HCT116 (cell line): ENCODE measurements around the gene EXOSC6. TPM values are rescaled to one million over a fixed set of nuclear protein-coding genes. Genes with fewer than 3 reads are reported as not detected.

Experiments used
- ATAC-seq: fragments of 200-7000 bp; cut with Tn5 transposase; 2 replicates; pipeline ENCODE4 v1.9.1; 2020; ENCODE audit warnings: mild to moderate bottlenecking, moderate library complexity
- Bru-seq: library from RNA; stranded (reverse); fragments of 400-500 nt; gene quantifications from one replicate; lab custom pipeline; 2021; lab: Mats Ljungman, UMichigan
- BruChase-seq, 2 experiments: library from RNA; stranded (reverse); fragments of 400-500 nt; gene quantifications; one replicate each; lab custom pipeline; 2021; lab: Mats Ljungman, UMichigan
- BruUV-seq: library from RNA; stranded (reverse); fragments of 400-500 nt; replicated peaks from 2 replicates; lab custom pipeline; 2021; lab: Mats Ljungman, UMichigan
- CTCF ChIA-PET: fragments of 300-600 bp; sonication (Branson Sonifier 250); formaldehyde crosslinking; loops from one replicate; lab custom pipeline; 2021; ENCODE audit warnings: antibody characterized with exemption; lab: Charles Lee
- POLR2A ChIA-PET: fragments of 300-600, 350-600 bp; sonication (Branson Sonifier 250); formaldehyde crosslinking; loops from one replicate; lab custom pipeline; 2021; ENCODE audit warnings: antibody characterized with exemption; lab: Charles Lee
- RAD21 ChIA-PET, 2 experiments: fragments of 300-600 bp; sonication (Branson Sonifier 250); formaldehyde crosslinking; loops; one replicate each; lab custom pipeline; 2023; ENCODE audit warnings: low total read pairs in 2 of 2; ENCODE audit not compliant: uncharacterized antibody in 2 of 2, unreplicated experiment in 2 of 2, low non-redundant PET in 1 of 2; lab: Charles Lee
- DNase-seq: peaks from one replicate; pipeline ENCODE4 v3.0.0-alpha.2; 2010; ENCODE audit warnings: low read depth, low spot score
- H2AFZ ChIP-seq: fragments of 200-600 bp; shearing (Covaris generic), sonication (generic); 2 replicates; pipeline ENCODE4 v1.6.1; 2017; ENCODE audit warnings: low read depth, mixed run types, mixed read lengths, antibody characterized with exemption, low read length; ENCODE audit not compliant: poor library complexity, severe bottlenecking
- H3K27ac ChIP-seq: 2 replicates; pipeline ENCODE4 v1.5.1; 2012; ENCODE audit warnings: low read depth, low read length
- H3K27me3 ChIP-seq: fragments of 200-600 bp; sonication (generic); 2 replicates; pipeline ENCODE4 v1.6.1; 2016; ENCODE audit warnings: mixed run types, low read length, mixed read lengths; ENCODE audit not compliant: insufficient read depth
- H3K36me3 ChIP-seq, 2 experiments: fragments of 200-500 bp in 1 of 2; fragments of 200-600 bp in 1 of 2; sonication (Bioruptor generic) in 1 of 2; sonication (generic) in 1 of 2; 2 replicates each; pipeline versions ENCODE4 v1.5.1 to v1.6.1; 2014 to 2016; ENCODE audit warnings: low read length in 2 of 2, inconsistent platforms in 1 of 2, mixed read lengths in 1 of 2, mixed run types in 1 of 2; ENCODE audit not compliant: insufficient read depth in 2 of 2, control insufficient read depth in 1 of 2
- H3K4me1 ChIP-seq, 2 experiments: fragments of 200-600 bp in 1 of 2; sonication (generic) in 1 of 2; 2 replicates each; pipeline versions ENCODE4 v1.5.1 to v1.6.1; 2012 to 2017; ENCODE audit warnings: low read length in 2 of 2, inconsistent platforms in 1 of 2, mild to moderate bottlenecking in 1 of 2, mixed read lengths in 1 of 2, mixed run types in 1 of 2, moderate library complexity in 1 of 2; ENCODE audit not compliant: insufficient read depth in 2 of 2, control insufficient read depth in 1 of 2
- H3K4me2 ChIP-seq: fragments of 200-600 bp; sonication (generic); 2 replicates; pipeline ENCODE4 v1.6.1; 2017; ENCODE audit warnings: mixed run types, low read length, mixed read lengths
- H3K4me3 ChIP-seq, 2 experiments: fragments of 200-600 bp in 1 of 2; sonication (generic) in 1 of 2; replicated peaks in 1 of 2; 2 replicates each; pipeline ENCODE4 v1.5.1; 2011 to 2016; ENCODE audit warnings: low read length in 2 of 2, control low read depth in 1 of 2, low read depth in 1 of 2, mild to moderate bottlenecking in 1 of 2, mixed read lengths in 1 of 2, mixed run types in 1 of 2
- H3K79me2 ChIP-seq: fragments of 200-600 bp; sonication (generic); 2 replicates; pipeline ENCODE4 v1.6.1; 2017; ENCODE audit warnings: mild to moderate bottlenecking, mixed run types, low read length, moderate library complexity, mixed read lengths; ENCODE audit not compliant: insufficient read depth
- H3K9ac ChIP-seq: fragments of 200-600 bp; sonication (generic); 2 replicates; pipeline ENCODE4 v1.6.1; 2016; ENCODE audit warnings: low read length, mixed read lengths
- H3K9me2 ChIP-seq: fragments of 200-600 bp; sonication (generic), shearing (Covaris generic); 2 replicates; pipeline ENCODE4 v1.6.1; 2017; ENCODE audit warnings: mixed run types, mild to moderate bottlenecking, moderate library complexity; ENCODE audit not compliant: insufficient read depth
- H3K9me3 ChIP-seq, 2 experiments: fragments of 200-500 bp in 1 of 2; fragments of 200-600 bp in 1 of 2; sonication (Bioruptor generic) in 1 of 2; sonication (generic) in 1 of 2; 2 replicates each; pipeline ENCODE4 v1.6.1; 2014 to 2017; ENCODE audit warnings: low read length in 2 of 2, mixed read lengths in 2 of 2, inconsistent platforms in 1 of 2, low read depth in 1 of 2, mild to moderate bottlenecking in 1 of 2, mixed run types in 1 of 2, moderate library complexity in 1 of 2; ENCODE audit not compliant: control insufficient read depth in 1 of 2, insufficient read depth in 1 of 2
- H4K20me1 ChIP-seq: fragments of 200-600 bp; sonication (generic), shearing (Covaris generic); 2 replicates; pipeline ENCODE4 v1.6.1; 2017; ENCODE audit warnings: mixed run types, mild to moderate bottlenecking, moderate library complexity; ENCODE audit not compliant: insufficient read depth
- CEBPB ChIP-seq: IDR thresholded peaks from 2 replicates; pipeline ENCODE4 v1.6.1; 2012; ENCODE audit warnings: low read depth
- ELF1 ChIP-seq: IDR thresholded peaks from 2 replicates; pipeline ENCODE4 v1.6.1; 2012; ENCODE audit warnings: low read depth, borderline replicate concordance
- EZH2phosphoT487 ChIP-seq: fragments of 200-600 bp; IDR thresholded peaks from 2 replicates; pipeline ENCODE4 v1.6.1; 2018; ENCODE audit warnings: antibody characterized with exemption, borderline replicate concordance
- FOSL1 ChIP-seq: IDR thresholded peaks from 2 replicates; pipeline ENCODE4 v1.6.1; 2012; ENCODE audit warnings: low read depth
- JUND ChIP-seq: IDR thresholded peaks from 2 replicates; pipeline ENCODE4 v1.6.1; 2012
- RAD21 ChIP-seq: IDR thresholded peaks from 2 replicates; pipeline ENCODE4 v1.6.1; 2012; ENCODE audit warnings: low read depth, mild to moderate bottlenecking
- SIN3A ChIP-seq: IDR thresholded peaks from 2 replicates; pipeline ENCODE4 v1.6.1; 2012; ENCODE audit warnings: low read depth
- SRF ChIP-seq: IDR thresholded peaks from 2 replicates; pipeline ENCODE4 v1.6.1; 2012; ENCODE audit warnings: low read depth
- TCF7L2 ChIP-seq: IDR thresholded peaks from 2 replicates; pipeline ENCODE4 v1.7.0; 2011; ENCODE audit warnings: borderline replicate concordance, inconsistent platforms; ENCODE audit not compliant: insufficient read depth, insufficient read length; ENCODE audit errors: extremely low read depth
- YY1 ChIP-seq: IDR thresholded peaks from 2 replicates; pipeline ENCODE4 v1.6.1; 2011; ENCODE audit warnings: low read length, low read depth, moderate library complexity, mild to moderate bottlenecking; ENCODE audit not compliant: insufficient replicate concordance; ENCODE audit errors: extremely low read depth
- ZFX ChIP-seq: fragments of 450-650 bp; IDR thresholded peaks from 2 replicates; pipeline ENCODE4 v1.6.1; 2017
- ZNF274 ChIP-seq: fragments of 200-500 bp; sonication (Bioruptor generic); IDR thresholded peaks from 2 replicates; pipeline ENCODE4 v1.6.1; 2014; ENCODE audit warnings: mild to moderate bottlenecking, low read depth, low read length, inconsistent platforms
- intact Hi-C: fragments of 100-400 bp; cut with micrococcal nuclease; formaldehyde crosslinking; loops from 2 replicates; pipeline ENCODE4 v1.10.0; 2022
- long read RNA-seq: library from polyadenylated mRNA; unstranded; transcript quantifications from one replicate; pipeline ENCODE4 v2.0.0, GENCODE V29; 2021; ENCODE audit not compliant: unreplicated experiment
- polyA plus RNA-seq: library from polyadenylated mRNA; unstranded; fragments of >200 nt; gene quantifications from 2 replicates; pipeline ENCODE4 v1.2.1, GENCODE V29; 2012; ENCODE audit warnings: missing spikeins
- total RNA-seq: library from RNA; stranded (reverse); gene quantifications from one replicate; pipeline ENCODE4 v1.2.1, GENCODE V29; 2021; ENCODE audit not compliant: unreplicated experiment
- TF ChIP-seq, protein P1 (sequence below): IDR thresholded peaks from 2 replicates; pipeline ENCODE4 v1.6.1; 2012
- TF ChIP-seq, protein P2 (sequence below), 3 experiments: fragments of 200-600 bp in 1 of 3; sonication (generic) in 1 of 3; IDR thresholded peaks in 2 of 3; conservative IDR thresholded peaks in 1 of 3; 2 replicates each; pipeline ENCODE4 v1.5.1; 2012 to 2017; ENCODE audit warnings: low read depth in 2 of 3, low read length in 2 of 3, antibody characterized with exemption in 1 of 3, borderline replicate concordance in 1 of 3, control low read depth in 1 of 3, mild to moderate bottlenecking in 1 of 3, mixed read lengths in 1 of 3, mixed run types in 1 of 3, moderate library complexity in 1 of 3; ENCODE audit not compliant: insufficient read depth in 1 of 3
- TF ChIP-seq, protein P3 (sequence below): IDR thresholded peaks from 2 replicates; pipeline ENCODE4 v1.6.1; 2011; ENCODE audit warnings: mild to moderate bottlenecking, low read length, moderate library complexity; ENCODE audit not compliant: insufficient replicate concordance; ENCODE audit errors: extremely low read depth
- TF ChIP-seq, protein P4 (sequence below): IDR thresholded peaks from 2 replicates; pipeline ENCODE4 v1.6.1; 2012; ENCODE audit warnings: low read depth

The EXOSC6 gene
- total RNA-seq (22.9 TPM), Bru-seq, nascent RNA (percentile 89 among the genes with signal in this experiment), BruChase-seq, experiment 1, labeled RNA remaining after a 6-hour chase (percentile 98 among the genes with signal in this experiment), BruChase-seq, experiment 2, labeled RNA remaining after a 2-hour chase (percentile 97 among the genes with signal in this experiment)
- polyA plus RNA-seq = 5.0 and 6.7 TPM in 2 replicates
- long read RNA-seq, full-length matches to known transcripts = 120 of 120 reads
- long read RNA-seq, partial matches to known transcripts = 0 of 120 reads
- long read RNA-seq, other reads (novel, unspliced or antisense) = 0 of 120 reads

DNA sequence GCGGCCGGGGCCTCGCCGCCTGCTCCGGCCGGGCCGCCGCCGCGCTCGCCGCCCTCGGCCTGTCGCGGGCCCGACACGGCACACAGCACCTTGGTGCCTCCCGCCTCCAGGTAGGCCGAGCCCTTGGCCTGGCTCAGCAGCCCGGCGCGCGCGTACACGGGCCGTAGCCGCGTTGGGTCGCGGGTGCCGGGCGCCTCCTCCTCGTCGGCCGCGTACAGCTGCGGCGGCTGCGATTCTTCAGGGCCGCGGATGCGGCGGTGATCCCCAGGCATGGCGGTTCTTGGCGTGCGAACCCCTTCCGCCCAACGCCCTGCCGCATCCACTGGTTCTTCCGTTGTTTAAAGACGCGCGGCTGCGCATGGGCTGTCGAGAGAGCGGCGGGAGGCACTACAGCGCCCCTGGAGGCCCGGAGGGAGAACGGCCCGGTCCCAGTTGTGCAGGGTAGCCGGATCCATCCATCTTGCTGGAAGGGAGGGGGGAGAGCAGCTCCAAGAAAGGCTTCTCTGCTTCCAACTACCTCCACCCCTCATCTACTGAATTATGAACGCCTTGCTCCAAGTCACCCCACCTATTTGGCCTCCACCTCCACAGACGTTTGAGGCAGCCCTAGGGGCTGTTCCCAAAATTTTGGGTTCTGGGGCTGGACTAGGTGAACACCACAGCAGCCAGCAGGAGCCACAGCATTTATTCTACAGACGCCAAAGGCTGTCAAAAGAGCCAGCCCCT, at the start of gene EXOSC6:
TSS of gene EXOSC6 (minus strand) at position 312 of the 726 bp plus-strand sequence. CDS start at position 272, 40 bp downstream.
- BruUV-seq = no TSS peak
- Histone ChIP-seq H3K9ac (peak within 1 kb of the TSS; percentile 84), H3K27ac (peak within 1 kb of the TSS; percentile 95), H3K27me3 (no peaks in the 10 kb centered on the region), H3K9me3 (no peaks in the 10 kb centered on the region), H3K4me2 (peak within 1 kb of the TSS; percentile 92), H2AFZ (no peak within 1 kb of the TSS), H3K79me2 (peaks cover 25% of the 10 kb centered on the region), H3K36me3 (peaks cover 13 to 39% of the 10 kb centered on the region in 2 experiments), H4K20me1 (no peaks in the 10 kb centered on the region), H3K9me2 (no peaks in the 10 kb centered on the region), H3K4me3 (peak within 1 kb of the TSS; percentile 59 to 82), H3K4me1 (peaks cover 5 to 7% of the 10 kb centered on the region in 2 experiments; a peak in 2 of 4 replicates)
- DNase-seq (peak; percentile 87), ATAC-seq (peak; percentile 92)
- ChIA-PET CTCF (interaction anchor here (1.0 to 1.9 kb wide), 4 partner anchors 11 to 128 kb away, joined by 3 to 9 read pairs (median 4); partner anchors contain the start of gene AARS1), RAD21 (no interaction called here), POLR2A (interaction anchor here (1.6 kb wide), 1 partner anchor 37 kb away, joined by 5 read pairs; the partner anchor contains the start of gene AARS1)
- intact Hi-C loops = loop anchor here (10.0 kb wide), 1 partner anchor 87 kb away; no protein-coding TSS in a partner anchor
- TF ChIP-seq, protein P1, sequence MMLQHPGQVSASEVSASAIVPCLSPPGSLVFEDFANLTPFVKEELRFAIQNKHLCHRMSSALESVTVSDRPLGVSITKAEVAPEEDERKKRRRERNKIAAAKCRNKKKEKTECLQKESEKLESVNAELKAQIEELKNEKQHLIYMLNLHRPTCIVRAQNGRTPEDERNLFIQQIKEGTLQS = no peak
- TF ChIP-seq RAD21 (no peak), ZNF274 (no peak), SIN3A (peak; percentile 93), FOSL1 (no peak; the same call in 1 of the 2 replicates), ELF1 (no peak; the same call in 1 of the 2 replicates), TCF7L2 (no peak), YY1 (peak; percentile 89), ZFX (peak; percentile 100), CEBPB (no peak), JUND (peak; percentile 80), EZH2phosphoT487 (no peak), SRF (no peak)
- TF ChIP-seq, protein P2, sequence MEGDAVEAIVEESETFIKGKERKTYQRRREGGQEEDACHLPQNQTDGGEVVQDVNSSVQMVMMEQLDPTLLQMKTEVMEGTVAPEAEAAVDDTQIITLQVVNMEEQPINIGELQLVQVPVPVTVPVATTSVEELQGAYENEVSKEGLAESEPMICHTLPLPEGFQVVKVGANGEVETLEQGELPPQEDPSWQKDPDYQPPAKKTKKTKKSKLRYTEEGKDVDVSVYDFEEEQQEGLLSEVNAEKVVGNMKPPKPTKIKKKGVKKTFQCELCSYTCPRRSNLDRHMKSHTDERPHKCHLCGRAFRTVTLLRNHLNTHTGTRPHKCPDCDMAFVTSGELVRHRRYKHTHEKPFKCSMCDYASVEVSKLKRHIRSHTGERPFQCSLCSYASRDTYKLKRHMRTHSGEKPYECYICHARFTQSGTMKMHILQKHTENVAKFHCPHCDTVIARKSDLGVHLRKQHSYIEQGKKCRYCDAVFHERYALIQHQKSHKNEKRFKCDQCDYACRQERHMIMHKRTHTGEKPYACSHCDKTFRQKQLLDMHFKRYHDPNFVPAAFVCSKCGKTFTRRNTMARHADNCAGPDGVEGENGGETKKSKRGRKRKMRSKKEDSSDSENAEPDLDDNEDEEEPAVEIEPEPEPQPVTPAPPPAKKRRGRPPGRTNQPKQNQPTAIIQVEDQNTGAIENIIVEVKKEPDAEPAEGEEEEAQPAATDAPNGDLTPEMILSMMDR (IDR thresholded peaks at IDR 0.05 in 2 of 3, conservative IDR thresholded peaks at IDR 0.05 in 1 of 3; ENCODE audit: borderline replicate concordance in 1 of 3, insufficient read depth in 1 of 3, low read depth in 2 of 3, low read length in 2 of 3) = peak; percentile 49 to 95 (median 88); a peak in 5 of 6 replicates
- TF ChIP-seq, protein P3, sequence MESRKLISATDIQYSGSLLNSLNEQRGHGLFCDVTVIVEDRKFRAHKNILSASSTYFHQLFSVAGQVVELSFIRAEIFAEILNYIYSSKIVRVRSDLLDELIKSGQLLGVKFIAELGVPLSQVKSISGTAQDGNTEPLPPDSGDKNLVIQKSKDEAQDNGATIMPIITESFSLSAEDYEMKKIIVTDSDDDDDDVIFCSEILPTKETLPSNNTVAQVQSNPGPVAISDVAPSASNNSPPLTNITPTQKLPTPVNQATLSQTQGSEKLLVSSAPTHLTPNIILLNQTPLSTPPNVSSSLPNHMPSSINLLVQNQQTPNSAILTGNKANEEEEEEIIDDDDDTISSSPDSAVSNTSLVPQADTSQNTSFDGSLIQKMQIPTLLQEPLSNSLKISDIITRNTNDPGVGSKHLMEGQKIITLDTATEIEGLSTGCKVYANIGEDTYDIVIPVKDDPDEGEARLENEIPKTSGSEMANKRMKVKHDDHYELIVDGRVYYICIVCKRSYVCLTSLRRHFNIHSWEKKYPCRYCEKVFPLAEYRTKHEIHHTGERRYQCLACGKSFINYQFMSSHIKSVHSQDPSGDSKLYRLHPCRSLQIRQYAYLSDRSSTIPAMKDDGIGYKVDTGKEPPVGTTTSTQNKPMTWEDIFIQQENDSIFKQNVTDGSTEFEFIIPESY = peak; percentile 81
- TF ChIP-seq, protein P4, sequence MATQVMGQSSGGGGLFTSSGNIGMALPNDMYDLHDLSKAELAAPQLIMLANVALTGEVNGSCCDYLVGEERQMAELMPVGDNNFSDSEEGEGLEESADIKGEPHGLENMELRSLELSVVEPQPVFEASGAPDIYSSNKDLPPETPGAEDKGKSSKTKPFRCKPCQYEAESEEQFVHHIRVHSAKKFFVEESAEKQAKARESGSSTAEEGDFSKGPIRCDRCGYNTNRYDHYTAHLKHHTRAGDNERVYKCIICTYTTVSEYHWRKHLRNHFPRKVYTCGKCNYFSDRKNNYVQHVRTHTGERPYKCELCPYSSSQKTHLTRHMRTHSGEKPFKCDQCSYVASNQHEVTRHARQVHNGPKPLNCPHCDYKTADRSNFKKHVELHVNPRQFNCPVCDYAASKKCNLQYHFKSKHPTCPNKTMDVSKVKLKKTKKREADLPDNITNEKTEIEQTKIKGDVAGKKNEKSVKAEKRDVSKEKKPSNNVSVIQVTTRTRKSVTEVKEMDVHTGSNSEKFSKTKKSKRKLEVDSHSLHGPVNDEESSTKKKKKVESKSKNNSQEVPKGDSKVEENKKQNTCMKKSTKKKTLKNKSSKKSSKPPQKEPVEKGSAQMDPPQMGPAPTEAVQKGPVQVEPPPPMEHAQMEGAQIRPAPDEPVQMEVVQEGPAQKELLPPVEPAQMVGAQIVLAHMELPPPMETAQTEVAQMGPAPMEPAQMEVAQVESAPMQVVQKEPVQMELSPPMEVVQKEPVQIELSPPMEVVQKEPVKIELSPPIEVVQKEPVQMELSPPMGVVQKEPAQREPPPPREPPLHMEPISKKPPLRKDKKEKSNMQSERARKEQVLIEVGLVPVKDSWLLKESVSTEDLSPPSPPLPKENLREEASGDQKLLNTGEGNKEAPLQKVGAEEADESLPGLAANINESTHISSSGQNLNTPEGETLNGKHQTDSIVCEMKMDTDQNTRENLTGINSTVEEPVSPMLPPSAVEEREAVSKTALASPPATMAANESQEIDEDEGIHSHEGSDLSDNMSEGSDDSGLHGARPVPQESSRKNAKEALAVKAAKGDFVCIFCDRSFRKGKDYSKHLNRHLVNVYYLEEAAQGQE = no peak
